Activated T-helper 1 cell treated with Interleukin-2 at 50 U/mL for 16 hours (primary cell): ENCODE data around the gene TBC1D5.
"Not testable (repeated sequence)": the region's sequence is repeated elsewhere in the genome, so short reads cannot be mapped to it uniquely, and the experiment has no call there.

Source experiments
- DNase-seq: peaks from one replicate; pipeline ENCODE4 v3.0.0-alpha.2; 2020; ENCODE audit warnings: low read depth

The TBC1D5 gene

DNA sequence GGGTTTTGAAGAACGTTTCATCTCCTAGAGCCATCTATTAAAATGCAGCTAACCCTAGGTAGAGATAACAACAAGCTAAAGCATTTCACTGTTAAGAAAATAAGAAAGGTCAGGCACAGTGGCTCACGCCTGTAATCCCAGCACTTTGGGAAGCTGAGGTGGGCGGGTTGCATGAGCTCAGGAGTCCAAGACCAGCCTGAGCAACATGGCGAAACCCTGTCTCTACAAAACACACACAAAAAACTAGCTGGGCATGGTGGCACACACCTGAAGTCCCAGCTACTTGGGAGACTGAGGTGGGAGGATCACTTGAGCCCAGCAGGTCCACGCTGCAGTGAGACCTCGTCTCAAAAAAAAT, 5.4 kb upstream of the TBC1D5 start:
- no peak for DNase-seq

DNA sequence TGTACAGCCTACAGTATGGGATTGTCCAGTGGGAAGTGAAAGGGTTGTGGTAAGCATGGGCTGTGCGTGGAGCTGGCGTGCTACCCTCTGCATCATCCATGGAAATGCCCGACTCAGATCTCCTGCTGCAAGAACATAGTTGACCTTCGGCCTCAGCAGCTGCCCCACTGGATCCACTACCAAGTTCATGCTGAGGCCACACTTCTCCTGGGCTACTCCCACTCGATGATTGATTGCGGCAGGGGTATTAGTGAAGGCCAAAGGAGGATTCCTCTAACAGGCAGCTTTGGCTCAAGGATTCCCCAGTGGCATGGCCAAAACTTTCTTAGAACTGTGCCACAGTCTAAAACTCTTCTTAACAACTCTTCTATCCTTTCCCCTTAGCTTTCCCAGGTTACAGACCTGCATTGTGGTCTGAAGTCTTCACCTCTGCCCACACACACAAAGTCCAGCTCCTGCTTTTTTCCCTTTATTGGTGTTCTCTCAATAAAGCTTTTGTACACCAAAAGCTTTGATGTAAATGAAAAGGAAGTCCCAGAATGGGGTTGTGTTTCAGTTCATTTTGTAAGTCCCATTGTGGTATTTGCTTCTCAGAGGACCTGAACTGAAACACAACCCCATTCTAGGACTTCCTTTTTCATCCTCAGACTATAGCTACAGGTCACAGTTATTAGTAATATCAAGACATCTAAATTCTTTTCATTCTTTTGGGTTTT, 4.9 kb upstream of the TBC1D5 start:
- DNase-seq: no peak

DNA sequence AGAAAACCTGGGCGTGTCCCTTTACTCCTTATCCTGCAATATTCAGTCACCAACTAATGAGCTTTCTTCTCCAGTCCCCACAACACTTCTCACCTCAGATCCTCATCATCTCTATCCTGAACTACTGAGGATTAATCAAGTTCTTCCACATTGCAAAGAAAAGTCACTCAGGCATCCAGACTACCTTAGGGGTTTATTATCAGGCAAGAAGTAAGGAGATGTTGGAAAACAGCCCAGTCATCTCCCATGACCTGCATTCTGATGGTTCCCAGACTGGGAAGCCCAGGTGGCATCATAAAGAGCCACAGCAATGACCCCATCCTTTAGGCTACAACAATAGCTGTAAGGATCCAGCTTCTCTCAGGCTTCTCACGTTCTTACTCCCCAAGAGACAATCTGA, 3.5 kb upstream of the TBC1D5 start:
- no peak for DNase-seq

DNA sequence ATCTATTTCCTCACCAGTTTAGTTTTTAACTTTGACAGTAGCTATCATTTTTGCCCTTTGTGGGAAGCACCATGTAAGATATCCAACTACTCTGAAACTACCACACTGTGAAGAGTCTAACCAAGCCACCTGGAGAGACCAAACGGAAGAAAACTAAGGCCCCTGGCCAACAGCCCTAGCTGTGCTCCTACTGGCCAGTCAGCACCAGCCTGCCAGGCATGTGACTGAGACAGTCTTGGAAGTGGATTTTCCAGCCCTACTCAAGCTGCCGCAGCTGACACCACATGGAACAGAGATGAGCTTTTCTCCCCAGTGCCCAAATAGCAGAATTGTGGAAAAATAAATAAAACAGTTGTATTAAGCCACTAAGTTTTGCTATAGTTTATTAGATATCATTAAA, 2.9 kb upstream of the TBC1D5 start:
- DNase-seq: no peak

DNA sequence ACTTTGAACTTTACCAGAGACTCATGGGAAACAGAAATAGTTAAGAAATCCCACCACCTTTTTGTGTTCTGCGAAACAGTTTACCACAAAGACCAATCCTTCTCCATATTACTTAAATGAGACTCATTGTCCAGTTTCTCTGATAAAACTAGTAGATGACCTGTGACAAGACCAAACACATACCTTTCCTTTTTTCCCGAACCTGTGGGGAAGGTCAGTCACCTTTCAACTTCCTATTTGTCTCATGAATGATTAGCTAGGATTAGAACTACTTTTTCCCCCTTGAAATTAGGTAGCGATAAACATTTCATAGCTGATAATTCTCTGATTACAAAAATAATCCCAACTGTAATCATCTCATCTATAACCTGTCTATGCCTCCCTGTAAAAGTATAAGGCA, 2.3 kb upstream of the TBC1D5 start:
- DNase-seq: no peak

DNA sequence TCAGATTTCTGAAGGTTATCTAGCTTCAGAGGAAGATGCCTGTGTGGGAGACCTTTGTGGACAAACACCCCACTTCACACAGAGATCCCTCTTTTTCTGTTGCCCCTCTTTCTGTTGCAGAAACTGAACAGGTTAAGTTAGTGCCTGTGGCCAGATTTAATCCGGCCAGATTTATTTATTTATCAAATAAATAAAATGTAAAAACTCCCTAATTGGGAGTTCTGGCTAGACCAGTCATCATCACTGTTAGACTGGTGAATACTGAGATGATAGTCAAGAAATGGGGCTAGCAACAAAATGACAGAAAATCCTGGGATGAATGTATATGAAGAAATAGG, 1.2 kb upstream of the TBC1D5 start:
- DNase-seq: no peak

DNA sequence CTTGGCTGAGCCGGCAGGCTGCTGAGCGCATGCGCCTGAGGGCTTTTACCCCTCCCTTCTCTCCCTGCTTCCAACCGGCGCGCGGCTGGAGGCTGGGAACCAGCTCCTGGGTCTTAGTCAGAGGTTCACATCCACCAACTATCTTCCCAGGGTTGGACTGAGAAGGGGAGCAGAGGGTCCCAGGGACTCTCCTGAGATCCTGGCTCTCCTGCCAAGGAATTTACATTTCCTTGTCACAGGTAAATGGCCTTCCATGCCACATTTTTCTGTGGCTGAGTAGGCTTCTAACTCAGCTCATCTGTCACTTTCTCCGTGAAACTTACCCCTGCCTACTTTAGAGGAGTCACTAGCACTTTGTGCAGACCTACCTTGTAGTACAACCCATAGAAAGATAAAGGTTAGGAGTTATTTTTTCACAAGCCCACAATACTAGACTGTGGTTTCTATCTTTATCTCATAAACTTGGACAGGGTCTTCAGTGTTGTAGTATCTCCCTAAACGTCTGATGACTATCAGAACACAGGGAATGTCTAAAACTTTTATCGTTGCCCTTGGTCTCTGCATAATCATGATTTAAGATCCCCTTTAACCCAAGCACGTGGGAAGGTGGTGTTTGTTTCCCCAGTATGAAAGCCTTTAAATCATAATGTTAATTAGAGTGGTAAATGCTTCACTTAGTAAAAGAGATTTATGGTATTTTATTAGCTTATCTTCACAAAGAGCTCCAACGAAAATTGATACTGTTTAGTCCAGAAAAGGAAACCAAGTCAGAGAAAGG, 638 bp upstream of the TBC1D5 start:
- no peak for DNase-seq

DNA sequence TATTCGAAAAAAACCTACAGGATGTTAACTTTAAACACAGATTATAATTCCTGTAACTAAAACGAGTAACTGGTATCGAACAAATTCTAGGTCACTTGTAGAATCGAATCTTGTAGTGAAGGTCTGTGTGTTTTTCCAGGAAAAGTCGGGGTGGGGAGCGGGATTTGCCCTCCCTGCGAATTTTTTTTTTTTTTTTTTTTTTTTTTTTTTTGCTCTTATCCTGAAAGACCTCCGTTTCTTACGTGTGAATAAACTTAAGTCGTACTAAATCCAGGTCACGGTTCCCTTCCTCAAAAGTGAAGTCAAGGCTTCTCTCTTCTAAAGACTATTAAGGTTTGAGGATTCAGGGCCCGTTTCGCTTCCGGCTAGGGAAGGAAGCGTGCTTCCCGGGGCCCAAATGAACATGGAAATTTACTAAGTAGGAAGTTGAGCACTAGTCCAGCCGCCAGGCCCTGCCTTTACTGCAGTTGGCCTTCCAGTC, 770 bp downstream of the TBC1D5 start:
- no peak for DNase-seq

DNA sequence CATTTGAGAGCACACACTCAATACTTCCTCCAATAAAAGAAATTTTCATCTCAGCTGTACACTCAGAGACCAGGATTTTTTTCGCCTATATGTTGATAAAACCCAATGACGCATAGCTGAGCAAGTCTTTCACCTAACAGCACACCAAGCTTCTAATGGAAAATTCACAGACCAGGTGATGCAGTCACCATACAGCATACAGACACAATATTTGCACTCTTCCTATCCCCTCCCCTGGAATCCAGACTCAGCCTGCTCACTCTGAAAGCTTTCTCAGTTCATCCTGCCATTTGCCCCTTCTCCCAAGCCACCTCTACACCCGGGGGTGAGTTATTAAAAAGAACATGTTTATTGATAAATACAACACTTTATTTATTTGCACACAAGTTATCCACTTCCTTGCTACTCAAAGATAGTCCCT, 1.7 kb downstream of the TBC1D5 start:
- DNase-seq: no peak

DNA sequence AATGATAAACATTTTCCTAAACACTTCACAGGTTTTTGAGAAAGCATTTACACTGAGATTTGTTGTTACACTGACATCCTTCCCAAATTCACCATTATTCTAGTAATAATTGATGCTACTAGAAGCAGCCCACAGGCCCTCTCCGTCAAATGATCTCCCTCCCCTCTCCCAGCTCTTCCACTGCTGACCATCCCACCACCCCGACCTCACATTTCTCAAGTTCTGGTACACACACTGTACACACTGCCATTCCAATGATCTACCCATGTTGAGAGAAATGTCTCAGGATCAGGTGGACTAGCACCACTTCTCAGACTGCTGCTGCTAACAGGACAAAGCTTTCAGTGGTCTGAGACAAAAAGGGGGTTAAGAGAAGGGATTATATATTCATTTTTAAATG, 3.5 kb downstream of the TBC1D5 start:
- DNase-seq: no peak

DNA sequence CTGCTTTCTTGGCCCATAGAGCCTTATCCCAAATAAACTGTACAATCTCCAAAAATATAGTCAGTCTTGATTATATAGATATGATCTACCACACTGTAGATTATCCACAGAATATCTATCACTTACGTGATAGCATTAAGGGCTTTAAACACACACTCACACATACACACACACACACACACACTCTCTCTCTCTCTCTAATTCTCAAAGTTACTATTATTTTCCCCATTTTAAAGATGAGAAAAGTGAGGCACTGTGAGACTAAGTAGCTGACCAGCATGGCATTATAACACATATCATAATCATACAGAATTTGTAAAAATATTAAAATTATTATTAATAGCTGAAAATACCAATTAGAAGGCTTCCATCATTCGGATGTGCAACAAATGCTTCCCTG, 4.2 kb downstream of the TBC1D5 start:
- no peak for DNase-seq

DNA sequence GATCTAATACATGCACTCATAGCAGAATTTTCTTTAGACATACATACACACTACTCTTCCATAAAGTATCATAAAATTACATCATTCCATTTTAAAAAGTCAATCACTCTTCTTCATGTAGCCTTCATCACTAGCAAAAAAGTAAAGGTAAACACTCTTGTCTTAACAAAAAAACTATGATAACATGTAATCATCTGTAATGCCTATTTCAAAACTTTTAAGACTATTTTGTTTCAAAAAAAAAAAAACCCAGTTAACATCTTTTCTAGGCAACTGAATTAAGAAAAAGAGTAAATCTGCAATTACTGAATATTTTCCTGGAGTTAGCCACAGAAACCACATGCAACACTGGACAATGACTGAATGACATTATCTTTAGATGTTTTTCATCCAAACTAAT, 4.8 kb downstream of the TBC1D5 start:
- DNase-seq: no peak

DNA sequence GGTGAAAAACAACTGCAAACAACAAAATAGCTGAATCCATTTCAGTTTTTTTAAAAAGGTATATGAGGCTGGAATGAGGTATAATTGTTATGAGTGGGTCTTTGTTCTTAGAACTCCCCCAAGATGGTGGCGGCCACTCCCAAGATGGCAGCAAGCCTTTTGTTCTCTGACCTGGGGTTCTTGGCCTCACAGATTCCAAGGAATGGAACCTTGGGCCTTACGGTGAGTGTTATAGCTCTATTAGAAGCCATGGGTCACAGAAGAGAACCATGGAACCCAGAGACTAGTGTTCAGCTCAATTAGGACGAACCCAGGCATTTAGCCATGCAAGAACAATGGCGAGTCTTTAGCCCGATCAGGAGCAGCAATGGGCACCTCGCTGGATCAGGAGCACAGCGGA, 7.1 kb downstream of the TBC1D5 start:
- not testable (repeated sequence) for DNase-seq

DNA sequence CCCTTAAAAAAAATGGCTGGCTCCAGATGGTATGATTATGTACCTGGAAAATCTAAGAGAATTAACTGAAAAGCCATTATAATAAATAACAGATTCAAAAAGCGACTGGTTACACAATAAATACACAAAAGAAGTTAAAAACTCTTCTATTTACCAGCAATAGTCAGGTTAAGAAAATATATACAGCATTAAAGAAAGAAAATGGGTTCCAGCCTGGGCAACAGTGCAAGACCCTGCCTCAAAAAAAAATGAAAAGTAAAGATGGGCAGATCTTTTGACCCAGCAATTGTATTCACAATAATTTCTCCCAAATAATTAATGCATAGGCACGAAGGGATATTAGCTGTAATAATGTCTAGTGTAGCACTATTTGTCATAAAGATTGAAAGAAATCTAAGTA, 8.7 kb downstream of the TBC1D5 start:
- DNase-seq: no peak

DNA sequence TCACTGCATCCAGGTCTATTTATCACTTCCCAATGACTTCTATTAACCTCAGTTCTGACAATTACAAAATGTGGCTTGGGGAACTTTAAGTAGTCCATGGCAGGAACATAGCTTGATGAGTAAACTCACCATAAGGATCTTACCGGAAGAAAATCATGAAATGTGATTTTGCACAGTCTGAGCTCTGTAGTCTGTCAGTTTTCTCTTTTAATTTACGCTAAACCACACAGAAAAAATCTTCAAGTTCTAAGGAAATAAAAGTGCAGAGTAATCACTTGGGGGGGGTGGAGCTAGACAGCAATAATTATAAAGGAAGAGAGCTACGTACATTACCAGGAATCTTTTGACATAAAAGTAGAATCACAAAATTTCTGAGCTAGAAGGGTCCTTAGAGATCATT, 9.2 kb downstream of the TBC1D5 start:
- no peak for DNase-seq

DNA sequence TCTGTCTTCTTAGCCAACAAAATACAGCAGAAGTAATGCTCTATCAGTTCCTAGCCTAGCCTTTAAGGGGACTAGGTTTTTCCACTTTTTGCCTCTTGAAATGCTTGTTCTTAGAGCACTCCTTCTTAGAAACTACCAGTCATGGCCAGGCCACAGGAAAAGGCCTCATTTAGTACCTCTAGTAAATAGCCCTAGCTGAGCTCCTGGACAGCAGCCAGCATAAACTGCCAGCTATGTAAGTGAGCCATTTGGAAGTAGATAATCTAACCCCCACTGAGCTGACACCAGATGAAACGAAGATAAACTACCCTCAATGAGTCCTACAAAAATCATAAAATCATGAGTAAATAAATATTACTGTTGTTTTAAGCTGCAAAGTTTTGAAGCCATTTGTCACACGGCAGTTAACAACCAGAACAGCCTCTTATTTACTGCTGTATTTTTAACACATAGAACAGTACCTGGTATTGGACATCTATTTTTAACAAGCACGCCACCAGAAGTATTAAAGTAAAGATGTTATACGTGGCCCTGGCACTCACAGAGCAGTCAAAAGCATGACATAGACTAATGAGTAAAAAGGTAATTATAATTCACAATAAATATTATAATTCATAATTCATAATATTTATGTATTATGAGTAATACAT, 12.0 kb downstream of the TBC1D5 start:
- no peak for DNase-seq

DNA sequence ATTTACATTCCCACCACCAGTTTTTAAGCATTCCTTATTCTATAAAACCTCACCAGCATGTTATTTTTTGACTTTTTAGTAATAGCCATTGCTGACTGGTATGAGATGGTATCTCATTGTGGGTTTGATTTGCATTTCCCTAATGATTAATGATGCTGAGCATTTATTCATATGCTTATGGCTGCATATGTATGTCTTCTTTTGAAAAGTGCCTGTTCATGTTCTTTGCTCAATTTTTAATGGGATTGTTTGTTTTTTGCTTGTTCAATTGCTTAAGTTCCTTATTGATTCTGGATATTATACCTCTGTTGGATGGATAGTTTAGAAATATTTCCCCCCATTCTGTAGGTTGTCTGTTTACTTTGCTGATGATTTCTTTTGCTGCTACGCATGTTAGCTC, 16.1 kb downstream of the TBC1D5 start:
- DNase-seq: no peak

DNA sequence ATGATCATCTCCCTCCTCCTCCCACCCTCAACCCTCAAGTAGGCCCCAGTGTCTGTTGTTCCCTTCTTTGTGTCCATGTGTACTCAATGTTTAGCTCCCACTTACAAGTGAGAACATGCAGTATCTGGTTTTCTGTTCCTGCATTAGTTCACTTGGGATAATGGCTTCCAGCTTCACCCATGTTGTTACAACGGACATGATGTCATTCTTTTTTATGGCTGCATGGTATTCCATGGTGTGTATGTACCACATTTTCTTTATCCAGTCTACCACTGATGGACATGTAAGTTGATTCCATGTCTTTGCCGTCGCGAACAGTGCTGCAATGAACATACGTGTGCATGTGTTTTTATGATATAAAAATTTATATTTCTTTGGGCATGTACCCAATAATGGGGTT, 16.6 kb downstream of the TBC1D5 start:
- not testable (repeated sequence) for DNase-seq

DNA sequence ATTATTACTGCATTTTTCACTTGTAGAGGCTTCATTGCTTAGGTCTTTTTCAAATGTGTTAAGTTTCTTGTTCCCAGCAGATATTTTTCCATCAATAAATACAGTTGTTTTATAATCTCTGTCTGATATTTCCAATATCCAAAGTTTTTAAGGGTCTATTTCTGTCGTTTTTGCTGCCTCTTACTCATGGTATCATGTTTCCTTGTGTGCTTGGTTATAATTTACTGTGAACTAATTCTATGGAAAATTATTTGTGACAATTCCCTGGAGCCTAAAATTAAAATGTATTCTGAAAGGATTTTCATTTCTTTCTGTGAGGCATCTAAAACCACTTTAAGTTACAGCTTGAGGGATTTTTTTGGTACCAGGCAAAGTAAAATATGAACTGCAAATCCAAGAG, 17.5 kb downstream of the TBC1D5 start:
- DNase-seq: no peak

DNA sequence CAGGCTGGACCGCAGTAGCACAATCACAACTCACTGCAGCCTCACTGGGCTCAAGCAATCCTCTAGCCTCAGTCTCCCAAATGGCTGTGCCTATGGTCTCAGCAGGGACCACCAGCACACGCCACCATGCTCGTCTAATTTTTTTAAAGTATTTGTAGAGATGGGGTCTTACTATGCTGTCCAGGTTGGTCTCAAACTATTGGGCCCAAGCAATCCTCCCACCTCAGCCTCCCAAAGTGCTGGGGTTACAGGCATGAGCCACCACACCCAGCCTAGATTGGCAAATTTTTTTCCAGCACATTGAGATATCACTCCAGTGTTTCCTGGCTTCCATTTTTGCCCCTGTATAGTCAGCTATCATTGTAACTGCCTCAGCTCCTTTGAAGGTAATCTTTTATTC, 18.3 kb downstream of the TBC1D5 start:
- no peak for DNase-seq

DNA sequence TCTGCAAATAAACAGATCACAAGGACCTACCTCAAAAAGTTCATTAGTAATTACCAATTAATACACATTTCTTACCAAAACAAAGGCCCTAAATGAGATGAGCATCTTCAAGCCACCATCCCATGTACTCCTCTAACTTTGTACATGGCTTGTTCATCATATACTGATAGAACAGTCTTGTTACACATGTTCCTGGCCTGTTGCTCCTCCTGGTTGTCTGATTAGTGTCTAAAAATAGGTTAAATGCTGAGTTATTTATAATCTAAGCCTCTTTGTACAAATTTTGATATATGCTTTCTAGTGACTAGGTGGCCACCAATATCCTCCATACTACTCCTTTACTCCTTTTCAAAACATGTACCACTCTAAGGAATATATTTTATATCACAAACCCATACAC, 25.0 kb downstream of the TBC1D5 start:
- DNase-seq: no peak

DNA sequence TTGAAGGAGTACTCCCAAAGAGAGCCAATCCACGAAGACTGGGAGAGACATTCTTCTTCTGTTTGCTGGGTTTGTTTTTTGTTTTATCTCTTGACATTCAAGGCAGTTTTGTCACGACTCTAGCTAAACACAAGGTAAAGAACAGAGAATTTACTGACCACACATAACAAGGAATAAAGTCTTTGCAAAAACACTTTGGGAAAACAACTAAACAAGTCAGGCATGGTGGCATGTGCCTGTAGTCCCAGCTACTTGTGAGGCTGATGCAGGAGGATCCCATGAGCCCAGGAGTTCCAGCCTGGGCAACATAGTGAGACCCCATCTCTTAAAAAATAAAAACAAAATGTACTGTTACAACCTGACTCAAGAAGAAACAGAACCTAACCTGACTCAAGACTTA, 28.0 kb downstream of the TBC1D5 start:
- no peak for DNase-seq

DNA sequence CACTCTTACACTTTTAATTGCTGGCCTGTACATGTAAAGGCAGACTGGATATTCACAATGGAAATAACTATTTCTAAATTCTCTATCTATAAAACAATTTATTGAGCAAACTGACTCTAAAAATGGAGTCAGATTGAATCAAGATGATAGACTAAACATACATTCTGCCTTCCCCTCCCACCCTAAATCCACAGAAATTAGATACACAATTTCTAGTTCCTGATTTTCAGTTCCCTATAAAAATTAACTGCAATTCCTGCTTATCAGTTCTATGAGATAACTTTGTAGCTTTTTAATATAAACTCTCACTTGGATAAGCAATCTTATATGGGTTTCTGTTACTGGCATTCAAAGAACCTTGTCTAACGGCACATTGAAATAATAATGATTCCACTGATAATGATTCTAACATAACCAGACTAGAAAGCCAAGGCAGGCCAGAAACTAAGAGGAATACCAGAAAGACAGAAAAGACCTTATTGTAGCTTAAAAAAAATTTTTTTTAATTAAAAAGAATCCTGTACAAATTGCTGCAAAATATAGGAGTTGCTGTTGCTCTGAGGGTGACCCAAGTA, 33.1 kb downstream of the TBC1D5 start:
- DNase-seq: no peak
